ENCODE data around the gene IFIH1. TPM values are rescaled to one million over a fixed set of nuclear protein-coding genes. Genes with fewer than 3 reads are reported as not detected.

The IFIH1 gene
- total and polyA plus RNA-seq, 2 of the 8 experiments (the other 6 are each of a cell fraction or from before 2014, with no cell fraction given) = 0.32 to 2.0 TPM

DNA sequence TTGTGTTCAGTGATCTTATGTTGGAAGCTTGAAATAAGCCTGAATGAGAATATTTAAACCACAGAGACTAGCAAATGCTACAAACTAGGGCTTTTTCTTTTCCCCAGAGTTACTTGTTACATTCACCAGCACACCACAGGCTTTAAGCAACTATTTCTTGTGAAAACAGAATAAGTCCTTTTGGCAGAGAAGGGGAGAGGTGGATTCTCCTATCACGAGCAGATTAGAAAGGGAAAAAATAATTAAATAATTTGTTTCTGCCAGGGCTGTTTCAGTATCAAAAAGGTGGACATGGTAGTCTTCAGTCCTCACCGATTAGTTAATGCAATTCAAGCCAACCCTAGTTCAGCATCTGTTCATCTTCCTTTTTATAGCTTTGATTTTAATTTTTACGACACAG is 12.6 kb downstream of the IFIH1 start:
- Histone ChIP-seq H3K4me1 (replicated peaks in 1 of 4; ENCODE audit: control insufficient read depth in 3 of 4, insufficient read depth in 4 of 4, low read length in 3 of 4) (no peaks in the 10 kb centered on the region), H3K27me3 (replicated peaks in 1 of 4; ENCODE audit: control insufficient read depth in 3 of 4, extremely low read depth in 1 of 4, insufficient read depth in 3 of 4, low read length in 3 of 4) (no peaks in the 10 kb centered on the region), H3K9me3 (ENCODE audit: insufficient read depth in 2 of 2, low read depth in 1 of 2, low read length in 1 of 2) (no peaks in the 10 kb centered on the region), H4K91ac (replicated peaks; ENCODE audit: insufficient read length, low read length) (no peak overlapping the region), H3K27ac (ENCODE audit: low read depth, low read length) (no peak overlapping the region), H3K18ac (ENCODE audit: extremely low read depth, low read length) (no peak overlapping the region), H4K8ac (ENCODE audit: extremely low read depth, insufficient read depth, low read length) (no peak overlapping the region), H3K9ac (replicated peaks in 1 of 4; ENCODE audit: extremely low read depth in 1 of 4, low read depth in 3 of 4, low read length in 3 of 4) (no peak overlapping the region), H3K79me1 (ENCODE audit: low read depth, low read length) (no peaks in the 10 kb centered on the region), H3K36me3 (ENCODE audit: control insufficient read depth in 2 of 4, insufficient read depth in 4 of 4, low read length in 3 of 4) (no peaks in the 10 kb centered on the region), H2BK5ac (ENCODE audit: low read depth, low read length) (no peak overlapping the region), H3K23ac (ENCODE audit: insufficient read length) (no peak overlapping the region), H2BK120ac (replicated peaks; ENCODE audit: low read depth, low read length) (no peak overlapping the region), H2BK20ac (ENCODE audit: low read length) (no peak overlapping the region), H2AK5ac (ENCODE audit: low read depth, low read length) (no peak overlapping the region), H2AFZ (ENCODE audit: low read length) (no peak overlapping the region), H3K79me2 (ENCODE audit: control insufficient read depth in 1 of 2, insufficient read depth in 2 of 2, low read length in 2 of 2) (no peaks in the 10 kb centered on the region), H3K4me2 (ENCODE audit: insufficient read depth in 1 of 2, low read depth in 2 of 2, low read length in 2 of 2) (no peak overlapping the region), H3K4me3 (ENCODE audit: extremely low read depth in 1 of 4, insufficient read depth in 2 of 4, low read depth in 3 of 4, low read length in 4 of 4) (no peak overlapping the region), H3K4ac (replicated peaks; ENCODE audit: insufficient read length, low read depth, low read length) (no peak overlapping the region), H3K23me2 (ENCODE audit: low read depth, low read length) (no peaks in the 10 kb centered on the region), H3K14ac (ENCODE audit: insufficient read length) (no peak overlapping the region), H2BK12ac (ENCODE audit: low read depth, low read length) (no peak overlapping the region), H3K56ac (replicated peaks; ENCODE audit: insufficient read length, low read depth, low read length) (no peak overlapping the region), H4K20me1 (replicated peaks in 1 of 2; ENCODE audit: control insufficient read depth in 1 of 2, insufficient read depth in 2 of 2, low read length in 2 of 2) (no peaks in the 10 kb centered on the region), H2BK15ac (ENCODE audit: low read length) (no peak overlapping the region), H4K5ac (ENCODE audit: insufficient read length, low read depth, low read length) (no peak overlapping the region)
- no peak for TF ChIP-seq BACH1 (IDR thresholded peaks at IDR 0.05; ENCODE audit: low read length)
- TF ChIP-seq SIX5 (IDR thresholded peaks at IDR 0.05; ENCODE audit: low read depth, low read length) = no peak
- TF ChIP-seq SP4 (IDR thresholded peaks at IDR 0.05; ENCODE audit: low read length) = no peak
- TF ChIP-seq ZNF274 (IDR thresholded peaks at IDR 0.05; ENCODE audit: borderline replicate concordance, extremely low read depth, low read length) = no peak
- TF ChIP-seq PHF8 (conservative IDR thresholded peaks at IDR 0.05; ENCODE audit: low read depth, low read length) = no peak
- no peak for TF ChIP-seq CHD1 (IDR thresholded peaks at IDR 0.05; ENCODE audit: low read depth, low read length)
- FAIRE-seq (no peak), DNase-seq (ENCODE audit: low read depth in 1 of 2, low spot score in 2 of 2) (no peak)
- WGBS, 2 experiments (ENCODE audit: extremely low coverage in 1 of 2, insufficient coverage in 1 of 2, insufficient read length in 1 of 2, insufficient replicate concordance in 2 of 2, low coverage in 1 of 2, low lambda C conversion rate in 2 of 2, missing lambda C conversion rate in 1 of 2) = 89% methylated on average over 3 of the region's 3 CpGs; no CpG with 5 or more reads in 1 of the 2 experiments
- CTCF ChIA-PET (ENCODE audit: partially characterized antibody) = interaction anchor here (1.0 to 5.9 kb wide), 4 partner anchors 9 to 152 kb away, joined by 4 to 39 read pairs (median 6); no protein-coding TSS in a partner anchor
- POLR2A ChIA-PET (ENCODE audit: partially characterized antibody) = no interaction called here

All from H1 (cell line).